OCI-LY7 (cell line): ENCODE measurements around the gene ANO10. TPM values are rescaled to one million over a fixed set of nuclear protein-coding genes. Genes with fewer than 3 reads are reported as not detected.

Experiments used
- BruUV-seq: library from RNA; stranded (reverse); fragments of 400-500 nt; replicated peaks from 2 replicates; lab custom pipeline; 2021; lab: Mats Ljungman, UMichigan
- CTCF ChIA-PET: fragments of 300-600 bp; sonication (Branson Sonifier 250); formaldehyde crosslinking; loops from one replicate; lab custom pipeline; 2022; ENCODE audit warnings: antibody characterized with exemption; ENCODE audit not compliant: unreplicated experiment; lab: Charles Lee
- POLR2A ChIA-PET: fragments of 300-600 bp; sonication (Branson Sonifier 250); formaldehyde crosslinking; loops from one replicate; lab custom pipeline; 2022; ENCODE audit warnings: antibody characterized with exemption; lab: Charles Lee
- DNase-seq: peaks from one replicate; pipeline ENCODE4 v3.0.0-alpha.2; 2015; ENCODE audit warnings: low spot score
- H2AFZ ChIP-seq: fragments of 200-600 bp; sonication (generic), shearing (Covaris generic); 2 replicates; pipeline ENCODE4 v1.6.1; 2014; ENCODE audit warnings: mild to moderate bottlenecking, antibody characterized with exemption, low read length, moderate library complexity
- H3K27ac ChIP-seq: fragments of 200-600 bp; sonication (generic); 2 replicates; pipeline ENCODE4 v1.5.1; 2014; ENCODE audit warnings: mixed run types, low read depth, mild to moderate bottlenecking, moderate library complexity, low read length, inconsistent platforms; ENCODE audit not compliant: poor library complexity, severe bottlenecking
- H3K36me3 ChIP-seq: fragments of 200-600 bp; sonication (generic); 2 replicates; pipeline ENCODE4 v1.6.1; 2014; ENCODE audit warnings: mild to moderate bottlenecking, antibody characterized with exemption, low read length, moderate library complexity, mixed read lengths; ENCODE audit not compliant: insufficient read depth
- H3K4me1 ChIP-seq: fragments of 200-600 bp; sonication (generic); 2 replicates; pipeline ENCODE4 v1.5.1; 2014; ENCODE audit warnings: mild to moderate bottlenecking, low read length; ENCODE audit not compliant: insufficient read depth, poor library complexity, severe bottlenecking
- H3K4me2 ChIP-seq: fragments of 200-600 bp; sonication (generic); 2 replicates; pipeline ENCODE4 v1.6.1; 2014; ENCODE audit warnings: mild to moderate bottlenecking, low read length
- H3K4me3 ChIP-seq: fragments of 200-600 bp; sonication (generic); 2 replicates; pipeline ENCODE4 v1.5.1; 2014; ENCODE audit warnings: mild to moderate bottlenecking, low read depth, low read length; ENCODE audit not compliant: poor library complexity, severe bottlenecking
- H3K79me2 ChIP-seq: fragments of 200-600 bp; sonication (generic); 2 replicates; pipeline ENCODE4 v1.6.1; 2016; ENCODE audit warnings: low read depth, mild to moderate bottlenecking, low read length, moderate library complexity, mixed read lengths; ENCODE audit not compliant: insufficient read depth
- H3K9me2 ChIP-seq: fragments of 200-600 bp; sonication (generic); 2 replicates; pipeline ENCODE4 v1.6.1; 2016; ENCODE audit warnings: mild to moderate bottlenecking, low read length, mixed read lengths; ENCODE audit not compliant: insufficient read depth
- H3K9me3 ChIP-seq: fragments of 200-600 bp; sonication (generic); 2 replicates; pipeline ENCODE4 v1.6.1; 2014; ENCODE audit warnings: mild to moderate bottlenecking, mixed run types, low read length, mixed read lengths
- H4K20me1 ChIP-seq: fragments of 200-600 bp; sonication (generic); 2 replicates; pipeline ENCODE4 v1.6.1; 2014; ENCODE audit warnings: mild to moderate bottlenecking, antibody characterized with exemption, low read length, moderate library complexity, mixed read lengths; ENCODE audit not compliant: insufficient read depth
- EZH2phosphoT487 ChIP-seq: fragments of 200-600 bp; sonication (generic); IDR thresholded peaks from 2 replicates; pipeline ENCODE4 v1.6.1; 2018; ENCODE audit warnings: low read depth, borderline replicate concordance, mild to moderate bottlenecking, mixed run types, antibody characterized with exemption, low read length, moderate library complexity, mixed read lengths
- intact Hi-C: fragments of 100-400 bp; cut with micrococcal nuclease; formaldehyde crosslinking; loops from one replicate; pipeline ENCODE4 v1.10.0; 2022; ENCODE audit not compliant: unreplicated experiment
- total RNA-seq, 2 experiments: library from RNA; depleted of rRNA in 1 of 2; stranded (reverse); fragments of >200 nt in 1 of 2; shearing (Covaris generic) in 1 of 2; gene quantifications; 2 replicates each; pipeline ENCODE4 v1.2.3, GENCODE V29; 2014 to 2022
- TF ChIP-seq, protein P1 (sequence below): fragments of 200-600 bp; sonication (generic); conservative IDR thresholded peaks from 2 replicates; pipeline ENCODE4 v1.5.1; 2014; ENCODE audit warnings: mild to moderate bottlenecking, antibody characterized with exemption, low read length, moderate library complexity, mixed read lengths

Gene ANO10
- total RNA-seq, 2 experiments from 2014 or later = 2.2 to 5.8 TPM

DNA sequence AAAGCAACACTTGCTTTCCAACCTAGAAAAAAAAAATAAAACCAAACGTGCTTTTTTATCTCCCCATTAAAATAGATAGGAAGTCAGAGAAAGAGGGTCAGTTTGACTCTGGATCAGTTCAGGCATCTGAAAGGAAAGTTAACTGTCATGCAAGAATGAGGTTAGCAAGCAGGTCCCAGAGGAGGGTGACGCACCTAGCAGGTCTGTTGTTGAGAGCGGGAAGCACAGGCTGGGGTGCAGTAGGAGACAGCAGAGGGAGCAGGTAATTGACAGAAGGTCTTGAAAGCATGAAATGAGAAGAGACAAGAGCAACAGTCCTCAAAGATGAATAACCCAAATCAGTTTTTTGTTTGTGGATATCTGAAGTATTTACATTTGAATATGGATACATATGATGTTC lies 82.5 kb downstream of the ANO10 start:
- Histone ChIP-seq H3K36me3 (no peaks in the 10 kb centered on the region), H3K79me2 (no peaks in the 10 kb centered on the region), H3K9me3 (no peaks in the 10 kb centered on the region), H4K20me1 (no peaks in the 10 kb centered on the region), H3K4me2 (no peak overlapping the region), H2AFZ (no peak overlapping the region), H3K27ac (no peak overlapping the region), H3K4me1 (no peaks in the 10 kb centered on the region), H3K9me2 (no peaks in the 10 kb centered on the region), H3K4me3 (no peak overlapping the region)
- BruUV-seq = no TSS peak
- TF ChIP-seq, protein P1, sequence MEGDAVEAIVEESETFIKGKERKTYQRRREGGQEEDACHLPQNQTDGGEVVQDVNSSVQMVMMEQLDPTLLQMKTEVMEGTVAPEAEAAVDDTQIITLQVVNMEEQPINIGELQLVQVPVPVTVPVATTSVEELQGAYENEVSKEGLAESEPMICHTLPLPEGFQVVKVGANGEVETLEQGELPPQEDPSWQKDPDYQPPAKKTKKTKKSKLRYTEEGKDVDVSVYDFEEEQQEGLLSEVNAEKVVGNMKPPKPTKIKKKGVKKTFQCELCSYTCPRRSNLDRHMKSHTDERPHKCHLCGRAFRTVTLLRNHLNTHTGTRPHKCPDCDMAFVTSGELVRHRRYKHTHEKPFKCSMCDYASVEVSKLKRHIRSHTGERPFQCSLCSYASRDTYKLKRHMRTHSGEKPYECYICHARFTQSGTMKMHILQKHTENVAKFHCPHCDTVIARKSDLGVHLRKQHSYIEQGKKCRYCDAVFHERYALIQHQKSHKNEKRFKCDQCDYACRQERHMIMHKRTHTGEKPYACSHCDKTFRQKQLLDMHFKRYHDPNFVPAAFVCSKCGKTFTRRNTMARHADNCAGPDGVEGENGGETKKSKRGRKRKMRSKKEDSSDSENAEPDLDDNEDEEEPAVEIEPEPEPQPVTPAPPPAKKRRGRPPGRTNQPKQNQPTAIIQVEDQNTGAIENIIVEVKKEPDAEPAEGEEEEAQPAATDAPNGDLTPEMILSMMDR = no peak
- TF ChIP-seq EZH2phosphoT487 = no peak
- DNase-seq = no peak
- intact Hi-C loops = no loop called here
- ChIA-PET POLR2A (no interaction called here), CTCF (interaction anchor here (1.1 kb wide), 1 partner anchor 211 kb away, joined by 3 read pairs; no protein-coding TSS in a partner anchor)

DNA sequence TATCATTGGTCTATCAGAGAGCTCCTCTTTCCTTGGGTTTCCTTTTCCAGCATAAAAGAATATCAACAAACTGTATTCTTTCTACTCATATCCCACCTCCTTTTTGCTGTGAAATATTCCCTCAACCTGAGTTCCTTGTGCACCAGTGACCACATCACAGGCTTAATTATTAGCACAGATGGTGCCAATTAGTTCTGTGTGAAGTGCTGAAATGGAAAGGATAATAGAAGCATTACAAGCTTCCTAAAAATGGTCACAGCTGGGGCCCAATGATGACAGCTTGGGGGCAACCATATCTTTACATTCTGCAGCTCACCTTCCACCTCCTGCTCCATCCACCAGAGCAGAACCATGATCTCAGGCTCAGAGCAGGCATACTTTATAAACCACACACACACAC lies 84.6 kb downstream of the ANO10 start:
- Histone ChIP-seq H3K4me2 (no peak overlapping the region), H3K79me2 (no peaks in the 10 kb centered on the region), H4K20me1 (no peaks in the 10 kb centered on the region), H3K4me1 (no peaks in the 10 kb centered on the region), H3K4me3 (no peak overlapping the region), H3K27ac (no peak overlapping the region), H3K9me3 (no peaks in the 10 kb centered on the region), H3K36me3 (no peaks in the 10 kb centered on the region), H3K9me2 (no peaks in the 10 kb centered on the region), H2AFZ (no peak overlapping the region)
- intact Hi-C loops = no loop called here
- POLR2A ChIA-PET = interaction anchor here (0.6 kb wide), 1 partner anchor 768 kb away, joined by 3 read pairs; no protein-coding TSS in a partner anchor
- BruUV-seq = no TSS peak
- CTCF ChIA-PET = no interaction called here
- no peak for DNase-seq
- no peak for TF ChIP-seq EZH2phosphoT487
- TF ChIP-seq, protein P1 = no peak

DNA sequence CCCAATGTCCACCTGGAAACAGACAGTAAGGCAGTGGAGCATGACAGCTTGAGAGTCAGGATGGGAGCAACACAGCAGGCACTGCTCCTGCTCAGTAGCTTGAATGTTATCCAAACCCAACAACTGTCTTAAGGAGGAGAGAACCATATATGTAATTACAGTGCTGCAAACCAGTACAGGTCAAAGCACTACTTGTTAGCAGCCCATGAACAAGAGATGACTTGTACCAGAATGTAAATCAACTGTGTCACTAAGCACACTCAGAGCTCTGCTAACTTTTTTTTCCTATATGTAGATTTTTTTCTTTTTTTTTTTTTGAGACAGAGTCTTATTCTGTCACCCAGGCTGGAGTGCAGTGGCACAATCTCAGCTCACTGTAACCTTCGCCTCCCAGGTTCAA lies 87.1 kb downstream of the ANO10 start:
- Histone ChIP-seq H2AFZ (no peak overlapping the region), H3K27ac (no peak overlapping the region), H3K4me1 (no peaks in the 10 kb centered on the region), H3K36me3 (no peaks in the 10 kb centered on the region), H3K9me2 (no peaks in the 10 kb centered on the region), H3K79me2 (no peaks in the 10 kb centered on the region), H3K9me3 (no peaks in the 10 kb centered on the region), H3K4me2 (no peak overlapping the region), H3K4me3 (no peak overlapping the region), H4K20me1 (no peaks in the 10 kb centered on the region)
- BruUV-seq = no TSS peak
- DNase-seq = no peak
- TF ChIP-seq EZH2phosphoT487 = no peak
- TF ChIP-seq, protein P1 = no peak
- intact Hi-C loops = no loop called here
- CTCF ChIA-PET = no interaction called here
- POLR2A ChIA-PET = interaction anchor here (0.7 kb wide), 1 partner anchor 17 kb away, joined by 4 read pairs; no protein-coding TSS in a partner anchor
